Measurements from ENCODE around the gene HINT2. TPM values are rescaled to one million over a fixed set of nuclear protein-coding genes. Genes with fewer than 3 reads are reported as not detected.

The HINT2 gene
- total RNA-seq, 1 donor from 2014 or later = 32.0 TPM

DNA sequence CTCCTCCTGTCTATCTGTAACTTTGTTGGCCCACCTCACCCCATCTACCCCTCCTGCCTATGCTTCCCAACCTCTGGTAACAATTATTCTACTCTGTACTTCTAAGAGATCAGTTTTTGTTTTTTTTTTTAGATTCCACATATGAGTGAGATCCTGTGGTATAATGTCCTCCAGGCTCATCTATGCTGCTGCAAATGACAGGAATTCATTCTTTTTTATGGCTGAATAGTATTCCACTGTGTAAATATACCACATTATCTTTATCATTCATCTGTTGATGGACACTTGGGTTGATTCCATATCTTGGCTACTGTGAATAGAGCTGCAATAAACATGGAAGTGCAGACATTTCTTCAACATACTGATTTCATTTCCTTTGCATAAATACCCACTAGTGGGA lies 31.4 kb downstream of the HINT2 start:
- H3K36me3 Mint-ChIP-seq (ENCODE audit: low read depth) = no peaks in the 10 kb centered on the region
- no peaks in the 10 kb centered on the region for H3K9me3 Mint-ChIP-seq (ENCODE audit: low read depth)
- no peak for DNase-seq (ENCODE audit: low spot score)
- peaks cover 19% of the 10 kb centered on the region for H3K27me3 Mint-ChIP-seq (ENCODE audit: low read depth)
- no peaks in the 10 kb centered on the region for H3K4me1 Mint-ChIP-seq (ENCODE audit: low read depth)
- no peak overlapping the region for H3K4me3 Mint-ChIP-seq (ENCODE audit: unreplicated experiment)
- TF ChIP-seq, protein P1, sequence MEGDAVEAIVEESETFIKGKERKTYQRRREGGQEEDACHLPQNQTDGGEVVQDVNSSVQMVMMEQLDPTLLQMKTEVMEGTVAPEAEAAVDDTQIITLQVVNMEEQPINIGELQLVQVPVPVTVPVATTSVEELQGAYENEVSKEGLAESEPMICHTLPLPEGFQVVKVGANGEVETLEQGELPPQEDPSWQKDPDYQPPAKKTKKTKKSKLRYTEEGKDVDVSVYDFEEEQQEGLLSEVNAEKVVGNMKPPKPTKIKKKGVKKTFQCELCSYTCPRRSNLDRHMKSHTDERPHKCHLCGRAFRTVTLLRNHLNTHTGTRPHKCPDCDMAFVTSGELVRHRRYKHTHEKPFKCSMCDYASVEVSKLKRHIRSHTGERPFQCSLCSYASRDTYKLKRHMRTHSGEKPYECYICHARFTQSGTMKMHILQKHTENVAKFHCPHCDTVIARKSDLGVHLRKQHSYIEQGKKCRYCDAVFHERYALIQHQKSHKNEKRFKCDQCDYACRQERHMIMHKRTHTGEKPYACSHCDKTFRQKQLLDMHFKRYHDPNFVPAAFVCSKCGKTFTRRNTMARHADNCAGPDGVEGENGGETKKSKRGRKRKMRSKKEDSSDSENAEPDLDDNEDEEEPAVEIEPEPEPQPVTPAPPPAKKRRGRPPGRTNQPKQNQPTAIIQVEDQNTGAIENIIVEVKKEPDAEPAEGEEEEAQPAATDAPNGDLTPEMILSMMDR (IDR thresholded peaks at IDR 0.05) = no peak
- no peak overlapping the region for H3K27ac Mint-ChIP-seq (ENCODE audit: unreplicated experiment)

- H3K9me3 Mint-ChIP-seq (ENCODE audit: low read depth) = no peaks in the 10 kb centered on the region
- H3K27me3 Mint-ChIP-seq (ENCODE audit: low read depth) = peaks cover 19% of the 10 kb centered on the region
Observed at GRCh38 chr9:35781066-35781465, 33.8 kb downstream of the HINT2 start.

GRCh38 chr9:35778496-35778895 lies 36.3 kb downstream of the HINT2 start:
- DNase-seq (ENCODE audit: low spot score) = no peak
- Mint-ChIP-seq H3K27ac (ENCODE audit: unreplicated experiment) (no peak overlapping the region), H3K4me1 (ENCODE audit: low read depth) (no peaks in the 10 kb centered on the region), H3K9me3 (ENCODE audit: low read depth) (no peaks in the 10 kb centered on the region), H3K36me3 (ENCODE audit: low read depth) (no peaks in the 10 kb centered on the region), H3K4me3 (ENCODE audit: unreplicated experiment) (no peak overlapping the region), H3K27me3 (ENCODE audit: low read depth) (peaks cover 16% of the 10 kb centered on the region)
- TF ChIP-seq, protein P1 (IDR thresholded peaks at IDR 0.05) = no peak

More at GRCh38 chr9:35781066-35781465, 33.8 kb downstream of the HINT2 start:
- TF ChIP-seq, protein P1 (IDR thresholded peaks at IDR 0.05) = no peak
- no peak for DNase-seq (ENCODE audit: low spot score)
- Mint-ChIP-seq H3K4me1 (ENCODE audit: low read depth) (no peaks in the 10 kb centered on the region), H3K4me3 (ENCODE audit: unreplicated experiment) (no peak overlapping the region), H3K27ac (ENCODE audit: unreplicated experiment) (no peak overlapping the region), H3K36me3 (ENCODE audit: low read depth) (no peaks in the 10 kb centered on the region)

GRCh38 chr9:35776018-35776417 lies 38.8 kb downstream of the HINT2 start:
- Mint-ChIP-seq H3K4me1 (ENCODE audit: low read depth) (no peaks in the 10 kb centered on the region), H3K27ac (ENCODE audit: unreplicated experiment) (no peak overlapping the region), H3K27me3 (ENCODE audit: low read depth) (peaks cover 14% of the 10 kb centered on the region), H3K4me3 (ENCODE audit: unreplicated experiment) (no peak overlapping the region), H3K9me3 (ENCODE audit: low read depth) (no peaks in the 10 kb centered on the region), H3K36me3 (ENCODE audit: low read depth) (no peaks in the 10 kb centered on the region)
- DNase-seq (ENCODE audit: low spot score) = no peak
- TF ChIP-seq, protein P1 (IDR thresholded peaks at IDR 0.05) = no peak

- no peak overlapping the region for H3K4me3 Mint-ChIP-seq (ENCODE audit: unreplicated experiment)
- H3K4me1 Mint-ChIP-seq (ENCODE audit: low read depth) = no peaks in the 10 kb centered on the region
- TF ChIP-seq, protein P1 (IDR thresholded peaks at IDR 0.05) = no peak
- DNase-seq (ENCODE audit: low spot score) = no peak
- peaks cover 10% of the 10 kb centered on the region for H3K27me3 Mint-ChIP-seq (ENCODE audit: low read depth)
- H3K36me3 Mint-ChIP-seq (ENCODE audit: low read depth) = no peaks in the 10 kb centered on the region
- H3K27ac Mint-ChIP-seq (ENCODE audit: unreplicated experiment) = no peak overlapping the region
- no peaks in the 10 kb centered on the region for H3K9me3 Mint-ChIP-seq (ENCODE audit: low read depth)
Observed at GRCh38 chr9:35774907-35775635, 39.8 kb downstream of the HINT2 start.

Data from chondrocyte (in vitro differentiated cells).